IMR-90 (cell line): Measurements from ENCODE around the gene ADAMTS6. TPM values are rescaled to one million over a fixed set of nuclear protein-coding genes. Genes with fewer than 3 reads are reported as not detected.

Experiments
- ATAC-seq: fragments of 200-7000 bp; cut with Tn5 transposase; 2 replicates; pipeline ENCODE4 v1.9.1; 2020; ENCODE audit warnings: low read depth, mild to moderate bottlenecking, moderate library complexity
- BruUV-seq: library from RNA; stranded (reverse); fragments of 400-500 nt; replicated peaks from 2 replicates; lab custom pipeline; 2021; lab: Mats Ljungman, UMichigan
- CTCF ChIA-PET: fragments of 300-600 bp; formaldehyde crosslinking; extraction: SDS; loops from one replicate; lab custom pipeline; 2021; ENCODE audit warnings: antibody characterized with exemption; lab: Yijun Ruan, JAX
- POLR2A ChIA-PET: fragments of 300-600 bp; sonication (Branson Sonifier 250); formaldehyde crosslinking; loops from one replicate; lab custom pipeline; 2022; ENCODE audit warnings: antibody characterized with exemption; ENCODE audit not compliant: unreplicated experiment; lab: Charles Lee
- DNase-seq: peaks from one replicate; pipeline ENCODE4 v3.0.0; 2013
- H2AFZ ChIP-seq: replicated peaks from 2 replicates; pipeline ENCODE3; 2013; ENCODE audit warnings: low read length, mild to moderate bottlenecking; ENCODE audit not compliant: poor library complexity
- H2AK5ac ChIP-seq: 2 replicates; pipeline ENCODE4 v1.6.1; 2013; ENCODE audit warnings: low read depth, low read length, inconsistent platforms
- H2AK9ac ChIP-seq: replicated peaks from 2 replicates; pipeline ENCODE3; 2013; ENCODE audit warnings: mild to moderate bottlenecking, low read depth, low read length, moderate library complexity; ENCODE audit not compliant: poor library complexity
- H2BK120ac ChIP-seq: 2 replicates; pipeline ENCODE4 v1.6.1; 2013; ENCODE audit warnings: low read depth, low read length, inconsistent platforms
- H2BK15ac ChIP-seq: 3 replicates; pipeline ENCODE4 v1.6.1; 2013; ENCODE audit warnings: low read depth, low read length, inconsistent platforms
- H2BK20ac ChIP-seq: 2 replicates; pipeline ENCODE4 v1.6.1; 2013; ENCODE audit warnings: low read depth, mild to moderate bottlenecking, inconsistent platforms, low read length, moderate library complexity
- H2BK5ac ChIP-seq: 2 replicates; pipeline ENCODE4 v1.6.1; 2013; ENCODE audit warnings: mild to moderate bottlenecking, low read depth, low read length, inconsistent platforms; ENCODE audit not compliant: poor library complexity, severe bottlenecking
- H3K14ac ChIP-seq: replicated peaks from 2 replicates; pipeline ENCODE4 v1.6.1; 2013; ENCODE audit warnings: low read depth, low read length, inconsistent platforms
- H3K18ac ChIP-seq: 2 replicates; pipeline ENCODE4 v1.6.1; 2013; ENCODE audit warnings: low read depth, low read length, control low read depth
- H3K23ac ChIP-seq: 2 replicates; pipeline ENCODE4 v1.6.1; 2013; ENCODE audit warnings: low read depth, low read length, inconsistent platforms
- H3K27ac ChIP-seq: 2 replicates; pipeline ENCODE4 v1.5.1; 2013; ENCODE audit warnings: mild to moderate bottlenecking, control low read depth, low read length; ENCODE audit not compliant: insufficient read depth
- H3K27me3 ChIP-seq: 2 replicates; pipeline ENCODE4 v1.6.1; 2013; ENCODE audit warnings: low read length; ENCODE audit not compliant: control insufficient read depth, insufficient read depth
- H3K36me3 ChIP-seq: 2 replicates; pipeline ENCODE4 v1.6.1; 2013; ENCODE audit warnings: low read length, mixed read lengths; ENCODE audit not compliant: control insufficient read depth, insufficient read depth
- H3K4ac ChIP-seq: 2 replicates; pipeline ENCODE4 v1.6.1; 2013; ENCODE audit warnings: low read depth, low read length, inconsistent platforms
- H3K4me1 ChIP-seq: 2 replicates; pipeline ENCODE4 v1.6.1; 2013; ENCODE audit warnings: low read length, mixed read lengths; ENCODE audit not compliant: control insufficient read depth, insufficient read depth
- H3K4me2 ChIP-seq: 2 replicates; pipeline ENCODE4 v1.6.1; 2013; ENCODE audit warnings: low read depth, mild to moderate bottlenecking, control low read depth, low read length, moderate library complexity
- H3K4me3 ChIP-seq: 2 replicates; pipeline ENCODE4 v1.5.1; 2013; ENCODE audit warnings: low read depth, mild to moderate bottlenecking, control low read depth, low read length, moderate library complexity; ENCODE audit not compliant: insufficient read depth
- H3K56ac ChIP-seq: 2 replicates; pipeline ENCODE4 v1.6.1; 2013; ENCODE audit warnings: low read length, inconsistent platforms; ENCODE audit not compliant: insufficient read depth; ENCODE audit errors: extremely low read depth
- H3K79me1 ChIP-seq, 2 experiments: 2 replicates each; pipeline ENCODE4 v1.6.1; 2013; ENCODE audit warnings: low read length in 2 of 2, inconsistent platforms in 1 of 2, low read depth in 1 of 2
- H3K9ac ChIP-seq: 2 replicates; pipeline ENCODE4 v1.6.1; 2013; ENCODE audit warnings: low read depth, low read length, control low read depth
- H3K9me1 ChIP-seq: 2 replicates; pipeline ENCODE4 v1.6.1; 2013; ENCODE audit warnings: low read length, inconsistent platforms; ENCODE audit not compliant: insufficient read depth
- H3K9me3 ChIP-seq: 2 replicates; pipeline ENCODE4 v1.6.1; 2013; ENCODE audit warnings: low read length; ENCODE audit not compliant: control insufficient read depth, insufficient read depth
- H4K20me1 ChIP-seq: 2 replicates; pipeline ENCODE4 v1.6.1; 2013; ENCODE audit warnings: low read length, inconsistent platforms; ENCODE audit not compliant: insufficient read depth
- H4K5ac ChIP-seq: 2 replicates; pipeline ENCODE4 v1.6.1; 2013; ENCODE audit warnings: mild to moderate bottlenecking, low read depth, low read length, control low read depth
- H4K8ac ChIP-seq, 2 experiments: 2 replicates each; pipeline ENCODE4 v1.6.1; 2013; ENCODE audit warnings: low read depth in 2 of 2, low read length in 2 of 2, control low read depth in 1 of 2, inconsistent platforms in 1 of 2
- H4K91ac ChIP-seq: 2 replicates; pipeline ENCODE4 v1.6.1; 2013; ENCODE audit warnings: low read depth, low read length, inconsistent platforms; ENCODE audit not compliant: insufficient read depth
- BHLHE40 ChIP-seq: fragments of 150-350 bp; IDR thresholded peaks from 2 replicates; pipeline ENCODE4 v1.6.1; 2016; ENCODE audit warnings: mild to moderate bottlenecking, low read depth, low read length
- CEBPB ChIP-seq: IDR thresholded peaks from 2 replicates; pipeline ENCODE4 v1.6.1; 2012; ENCODE audit warnings: low read depth, low read length, improper control_type of control experiment
- CHD1 ChIP-seq: IDR thresholded peaks from 2 replicates; pipeline ENCODE4 v1.6.1; 2012; ENCODE audit warnings: low read depth, low read length, improper control_type of control experiment
- FOS ChIP-seq: fragments of 150-350 bp; IDR thresholded peaks from 2 replicates; pipeline ENCODE4 v1.6.1; 2016; ENCODE audit warnings: low read depth, low read length
- MAFK ChIP-seq: IDR thresholded peaks from 2 replicates; pipeline ENCODE4 v1.6.1; 2012; ENCODE audit warnings: low read depth, low read length, improper control_type of control experiment
- MXI1 ChIP-seq: IDR thresholded peaks from 2 replicates; pipeline ENCODE4 v1.6.1; 2012; ENCODE audit warnings: low read depth, mild to moderate bottlenecking, low read length, moderate library complexity, borderline replicate concordance
- POLR2A ChIP-seq: IDR thresholded peaks from 2 replicates; pipeline ENCODE4 v1.6.1; 2012; ENCODE audit warnings: mild to moderate bottlenecking, low read depth, low read length
- RAD21 ChIP-seq: IDR thresholded peaks from 2 replicates; pipeline ENCODE4 v1.6.1; 2012; ENCODE audit warnings: low read length, improper control_type of control experiment
- RFX5 ChIP-seq: IDR thresholded peaks from 2 replicates; pipeline ENCODE4 v1.8.0; 2012; ENCODE audit warnings: low read depth, mild to moderate bottlenecking, low read length, moderate library complexity
- SMC3 ChIP-seq: fragments of 150-350 bp; IDR thresholded peaks from 2 replicates; pipeline ENCODE4 v1.6.1; 2016; ENCODE audit warnings: low read depth, mild to moderate bottlenecking, antibody characterized with exemption, low read length, moderate library complexity
- WGBS, 2 experiments: methylation state at CpG; one replicate each; pipeline versions ENCODE4 v1.1.5 to v1.1.7; 2013; ENCODE audit warnings: missing lambda C conversion rate in 2 of 2; ENCODE audit not compliant: insufficient read length in 1 of 2; ENCODE audit errors: extremely low coverage in 2 of 2; 5-methylcytosine and 5-hydroxymethylcytosine counted together
- dilution Hi-C: fragments of 300-500 bp; cut with HindIII; formaldehyde crosslinking; loops from one replicate; pipeline ENCODE4 v1.14.3; 2018; ENCODE audit warnings: low sequenced_read_pairs; ENCODE audit not compliant: unreplicated experiment
- in situ Hi-C: fragments of 300-500 bp; cut with MboI; formaldehyde crosslinking; loops from 3 replicates; pipeline ENCODE4 v1.14.3; 2019; ENCODE audit warnings: low sequenced_read_pairs, inconsistent platforms, mixed read lengths
- intact Hi-C: fragments of 100-400 bp; cut with micrococcal nuclease; formaldehyde crosslinking; loops from 2 replicates; pipeline ENCODE4 v1.10.0; 2022
- polyA plus RNA-seq, 3 experiments: library from polyadenylated mRNA; depleted of rRNA; stranded (reverse); fragments of >200 nt; gene quantifications; 2 replicates each; pipeline ENCODE4 v1.2.3, GENCODE V29; 2012; ENCODE audit warnings: low replicate concordance in 1 of 3
- total RNA-seq: library from RNA; depleted of rRNA; stranded (reverse); fragments of >200 nt; gene quantifications from 2 replicates; pipeline ENCODE4 v1.2.3, GENCODE V29; 2012
- TF ChIP-seq, protein P1 (sequence below): fragments of 150-350 bp; IDR thresholded peaks from 2 replicates; pipeline ENCODE4 v1.6.1; 2016; ENCODE audit warnings: low read depth, mild to moderate bottlenecking, low read length, moderate library complexity, borderline replicate concordance

The ADAMTS6 gene
- total and polyA plus RNA-seq, 2 of the 4 experiments (the other 2 are of a cell fraction): 23.9 to 173 TPM

- Histone ChIP-seq H3K27me3 (no peaks in the 10 kb centered on the region), H4K8ac (no peak overlapping the region), H2BK120ac (no peak overlapping the region), H4K5ac (no peak overlapping the region), H3K4me3 (no peak overlapping the region), H4K91ac (no peak overlapping the region), H3K14ac (no peak overlapping the region), H2AK5ac (no peak overlapping the region), H2AK9ac (no peak overlapping the region), H3K9me3 (no peaks in the 10 kb centered on the region), H2BK5ac (no peak overlapping the region), H3K27ac (no peak overlapping the region), H3K36me3 (no peaks in the 10 kb centered on the region), H3K9me1 (no peaks in the 10 kb centered on the region), H3K4me1 (no peaks in the 10 kb centered on the region), H3K9ac (no peak overlapping the region), H3K18ac (no peak overlapping the region), H3K4ac (no peak overlapping the region), H2BK20ac (no peak overlapping the region), H2AFZ (no peak overlapping the region), H4K20me1 (no peaks in the 10 kb centered on the region), H2BK15ac (no peak overlapping the region), H3K79me1 (no peaks in the 10 kb centered on the region; a peak in 1 of 4 replicates), H3K4me2 (no peak overlapping the region), H3K23ac (no peak overlapping the region), H3K56ac (no peak overlapping the region)
- intact Hi-C loops: no loop called here
- dilution Hi-C loops: no loop called here
- BruUV-seq: no TSS peak
- DNase-seq (no peak), ATAC-seq (no peak)
- POLR2A ChIA-PET: no interaction called here
- CTCF ChIA-PET: no interaction called here
- TF ChIP-seq POLR2A (no peak), MXI1 (no peak), BHLHE40 (no peak), FOS (no peak), SMC3 (no peak), RAD21 (no peak), CHD1 (no peak), RFX5 (no peak), MAFK (no peak), CEBPB (no peak)
- TF ChIP-seq, protein P1, sequence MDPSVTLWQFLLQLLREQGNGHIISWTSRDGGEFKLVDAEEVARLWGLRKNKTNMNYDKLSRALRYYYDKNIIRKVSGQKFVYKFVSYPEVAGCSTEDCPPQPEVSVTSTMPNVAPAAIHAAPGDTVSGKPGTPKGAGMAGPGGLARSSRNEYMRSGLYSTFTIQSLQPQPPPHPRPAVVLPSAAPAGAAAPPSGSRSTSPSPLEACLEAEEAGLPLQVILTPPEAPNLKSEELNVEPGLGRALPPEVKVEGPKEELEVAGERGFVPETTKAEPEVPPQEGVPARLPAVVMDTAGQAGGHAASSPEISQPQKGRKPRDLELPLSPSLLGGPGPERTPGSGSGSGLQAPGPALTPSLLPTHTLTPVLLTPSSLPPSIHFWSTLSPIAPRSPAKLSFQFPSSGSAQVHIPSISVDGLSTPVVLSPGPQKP: no peak
- in situ Hi-C loops: no loop called here
- no CpG with 5 or more reads among the region's 2 CpGs for WGBS, 2 experiments
Measured at GRCh38 chr5:65320250-65320649, 161.5 kb downstream of the ADAMTS6 start.
